Cardiac fibroblast (primary cell): ENCODE data around the gene SNED1.

Experiments
- DNase-seq, 2 donors: peaks; one replicate each; pipeline versions ENCODE4 v3.0.0 to v3.0.0-alpha.2; 2010; ENCODE audit warnings: low read depth in 2 of 2
- H3K4me3 ChIP-seq, 2 donors: replicated peaks in 1 of 2; 1 replicate in 1 of 2; 2 replicates in 1 of 2; pipeline ENCODE4 v1.5.1; 2011; ENCODE audit warnings: low read depth in 2 of 2, low read length in 2 of 2, mild to moderate bottlenecking in 2 of 2, moderate library complexity in 1 of 2
- CTCF ChIP-seq: IDR thresholded peaks from one replicate; pipeline ENCODE4 v1.5.1; 2011; ENCODE audit warnings: low read depth, mild to moderate bottlenecking, low read length, inconsistent platforms

The SNED1 gene

GRCh38 chr2:241047253-241048010, 49.0 kb downstream of the SNED1 start:
- no peak overlapping the region for H3K4me3 ChIP-seq
- no peak for DNase-seq
- no peak for TF ChIP-seq CTCF

- DNase-seq: no peak
- H3K4me3 ChIP-seq: no peak overlapping the region
- TF ChIP-seq CTCF: no peak
Observed at GRCh38 chr2:241048149-241048948, 49.9 kb downstream of the SNED1 start.

- no peak overlapping the region for H3K4me3 ChIP-seq
- TF ChIP-seq CTCF: no peak
- DNase-seq: no peak
Observed at GRCh38 chr2:241048949-241049343, 50.5 kb downstream of the SNED1 start.

- no peak for TF ChIP-seq CTCF
- DNase-seq: peak in 1 of 2 donors; percentile 23
- H3K4me3 ChIP-seq: no peak overlapping the region
Observed at GRCh38 chr2:241049739-241050623, 51.6 kb downstream of the SNED1 start.

- H3K4me3 ChIP-seq: no peak overlapping the region
- DNase-seq: no peak
- TF ChIP-seq CTCF: no peak
Observed at GRCh38 chr2:241050624-241051577, 52.5 kb downstream of the SNED1 start.
